GM12891 (cell line): ENCODE results near the gene DYSF.

Source experiments
- PAX5 ChIP-seq: IDR thresholded peaks from 2 replicates; pipeline ENCODE4 v1.6.1; 2011; ENCODE audit warnings: low read length, moderate library complexity, mild to moderate bottlenecking; ENCODE audit not compliant: insufficient read depth, severe bottlenecking
- POLR2A ChIP-seq: IDR thresholded peaks from 2 replicates; pipeline ENCODE4 v1.6.1; 2011; ENCODE audit warnings: low read depth, low read length, control low read depth
- POLR2AphosphoS5 ChIP-seq: IDR thresholded peaks from 2 replicates; pipeline ENCODE4 v1.6.1; 2011; ENCODE audit warnings: low read depth, low read length, control low read depth
- POU2F2 ChIP-seq: IDR thresholded peaks from 2 replicates; pipeline ENCODE4 v1.6.1; 2011; ENCODE audit warnings: low read depth, mild to moderate bottlenecking, control low read depth, low read length, moderate library complexity
- SPI1 ChIP-seq: IDR thresholded peaks from 2 replicates; pipeline ENCODE4 v1.6.1; 2011; ENCODE audit warnings: low read depth, low read length, control low read depth
- TAF1 ChIP-seq: IDR thresholded peaks from 2 replicates; pipeline ENCODE4 v1.6.1; 2011; ENCODE audit warnings: low read depth, low read length, control low read depth

DNA sequence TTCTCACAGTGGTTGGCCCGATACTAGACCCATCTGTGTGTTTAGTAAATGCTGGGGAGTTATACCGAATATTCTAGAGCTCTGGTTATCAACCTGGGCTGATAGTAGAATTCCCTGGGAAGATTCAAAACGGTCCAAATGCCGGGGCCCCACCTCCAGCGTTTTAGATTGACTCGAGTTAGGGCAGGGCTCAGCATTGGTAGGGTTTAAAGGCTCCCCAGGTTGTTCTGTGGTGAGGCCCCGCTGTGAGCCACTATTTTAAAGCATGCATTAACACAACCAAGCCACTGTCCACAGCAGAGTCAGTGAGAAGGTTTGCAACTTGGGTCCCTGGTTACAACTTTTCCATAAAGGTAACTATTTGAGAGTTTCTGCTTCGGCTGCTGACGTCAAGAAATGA, 73.6 kb downstream of the DYSF start:
- TF ChIP-seq TAF1 (no peak), POLR2A (no peak), POLR2AphosphoS5 (no peak), SPI1 (no peak), POU2F2 (no peak), PAX5 (no peak)
